GM13977 (cell line): ENCODE measurements around the gene TMCO4.

ENCODE experiments used
- DNase-seq: peaks from one replicate; pipeline ENCODE4 v3.0.0; 2012; ENCODE audit warnings: low spot score
- CTCF ChIP-seq: IDR thresholded peaks from 2 replicates; pipeline ENCODE4 v1.5.1; 2012; ENCODE audit warnings: mild to moderate bottlenecking, control low read depth; ENCODE audit not compliant: insufficient read depth; ENCODE audit errors: extremely low read depth, missing control alignments
- in situ Hi-C: fragments of 300-500 bp; cut with MboI; formaldehyde crosslinking; loops from one replicate; pipeline ENCODE4 v1.12.0; 2022; ENCODE audit warnings: low sequenced_read_pairs, low pct_unique_long_range_greater_than_20kb, mixed read lengths, inconsistent platforms; ENCODE audit not compliant: unreplicated experiment

TMCO4 gene

GRCh38 chr1:19744335-19744743, 55.4 kb downstream of the TMCO4 start:
- in situ Hi-C loops = no loop called here
- DNase-seq = no peak
- no peak for TF ChIP-seq CTCF

DNA sequence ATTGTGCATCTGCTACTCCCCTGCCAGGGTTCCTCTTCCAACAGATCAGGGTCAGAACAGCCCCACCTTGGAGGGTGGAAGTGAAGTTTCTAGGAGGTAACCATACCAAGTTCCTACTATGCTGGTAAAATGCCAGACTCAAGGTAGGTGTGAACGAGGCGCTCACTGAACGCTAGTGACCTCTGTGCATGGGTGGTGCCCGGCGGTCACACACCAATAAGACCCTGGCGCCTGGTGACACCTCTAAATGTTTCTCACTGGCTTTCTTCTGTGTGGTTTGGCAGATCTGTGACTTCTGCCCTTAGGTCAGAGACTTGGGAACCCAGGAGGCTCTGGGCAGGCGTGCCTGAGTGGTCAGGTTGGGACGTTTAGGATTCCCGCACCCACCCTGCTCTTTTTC, 55.9 kb downstream of the TMCO4 start:
- DNase-seq = no peak
- no peak for TF ChIP-seq CTCF
- in situ Hi-C loops = no loop called here

DNA sequence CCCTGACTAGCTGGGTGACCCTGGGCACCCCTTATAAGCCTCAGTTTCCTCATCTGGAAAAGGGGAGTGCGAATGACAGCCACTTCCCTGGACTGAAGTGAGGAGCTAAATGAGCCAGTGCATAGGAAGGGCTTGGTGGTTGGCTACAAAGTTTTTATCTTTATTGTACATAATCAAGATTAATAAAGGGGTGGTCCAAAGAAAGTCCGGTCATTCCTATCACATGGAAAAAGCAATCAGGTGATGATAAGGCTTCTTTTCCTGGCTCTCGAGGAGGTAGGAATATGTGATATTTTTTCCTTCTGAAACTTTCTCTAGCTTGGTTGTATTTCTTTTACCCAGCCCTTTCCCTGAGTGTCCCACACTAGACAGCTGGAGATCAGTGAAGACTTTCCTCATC, 56.5 kb downstream of the TMCO4 start:
- no peak for TF ChIP-seq CTCF
- no peak for DNase-seq
- in situ Hi-C loops = no loop called here

DNA sequence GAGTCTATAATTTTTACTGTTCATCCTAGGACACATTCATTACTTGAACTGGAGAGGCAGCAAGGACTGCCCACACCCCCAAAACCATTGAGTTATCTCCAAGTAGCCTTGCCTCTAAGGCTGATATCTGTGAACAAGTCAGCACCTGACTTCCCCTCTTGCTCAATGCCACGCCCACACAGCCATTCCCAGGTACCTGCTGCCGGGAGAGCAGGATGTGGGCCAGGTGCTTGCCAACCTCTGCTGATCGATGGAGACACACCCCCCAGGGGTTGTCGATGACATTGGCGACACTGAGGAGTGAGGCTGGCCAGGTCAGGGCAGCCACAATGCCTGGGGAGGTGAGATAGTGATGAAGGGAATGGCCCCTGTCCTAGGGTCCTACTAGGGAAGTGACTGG, 60.1 kb downstream of the TMCO4 start:
- in situ Hi-C loops = no loop called here
- no peak for DNase-seq
- TF ChIP-seq CTCF = no peak

GRCh38 chr1:19738669-19739068, 61.0 kb downstream of the TMCO4 start:
- DNase-seq = no peak
- in situ Hi-C loops = no loop called here
- no peak for TF ChIP-seq CTCF

- no peak for TF ChIP-seq CTCF
- no peak for DNase-seq
- in situ Hi-C loops = no loop called here
Observed at GRCh38 chr1:19738076-19738475, 61.6 kb downstream of the TMCO4 start.
